T-helper 17 cell (primary cell): Measurements from ENCODE around the gene LENG1. TPM values are rescaled to one million over a fixed set of nuclear protein-coding genes. Genes with fewer than 3 reads are reported as not detected.

Experiments used
- ATAC-seq: fragments of 150-1000 bp; cut with Tn5 transposase; 2 replicates; pipeline ENCODE4 v1.10.0; 2021; ENCODE audit warnings: mild to moderate bottlenecking, moderate library complexity
- DNase-seq, 3 donors: peaks; one replicate each; pipeline versions ENCODE4 v3.0.0 to v3.0.0-alpha.2; 2020 to 2021
- H3K9me3 ChIP-seq: one replicate; pipeline ENCODE4 v1.7.0; 2013; ENCODE audit warnings: low read length, mild to moderate bottlenecking; ENCODE audit not compliant: control insufficient read depth, poor library complexity, severe bottlenecking
- H3K27ac Mint-ChIP-seq: one replicate; pipeline ENCODE4 v1.8.0; 2022; ENCODE audit warnings: mild to moderate bottlenecking, moderate library complexity, mixed read lengths
- H3K27me3 Mint-ChIP-seq: one replicate; pipeline ENCODE4 v1.8.0; 2022; ENCODE audit warnings: mixed read lengths
- H3K36me3 Mint-ChIP-seq: one replicate; pipeline ENCODE4 v1.8.0; 2022; ENCODE audit warnings: low read depth, mixed read lengths
- H3K4me1 Mint-ChIP-seq: one replicate; pipeline ENCODE4 v1.8.0; 2022; ENCODE audit warnings: mild to moderate bottlenecking, mixed read lengths
- H3K4me3 Mint-ChIP-seq: one replicate; pipeline ENCODE4 v1.8.0; 2022; ENCODE audit warnings: mild to moderate bottlenecking, moderate library complexity, mixed read lengths
- total RNA-seq, 4 donors: library from RNA in 2 of 4; stranded (reverse) in 2 of 4; gene quantifications; one replicate each; pipeline ENCODE4 v1.2.3 and lab custom pipeline; 2022 to 2026

The LENG1 gene
- total RNA-seq, 2 donors from 2014 or later, result 8.0 to 9.0 TPM

- peak; percentile 27 to 42 (median 30) for DNase-seq
- H3K27ac Mint-ChIP-seq, result peak within 1 kb of the TSS; percentile 93
- H3K27me3 Mint-ChIP-seq, result no peaks in the 10 kb centered on the region
- ATAC-seq, result no peak
- H3K36me3 Mint-ChIP-seq, result peaks cover 3% of the 10 kb centered on the region
- peaks cover 34% of the 10 kb centered on the region for H3K4me1 Mint-ChIP-seq
- H3K9me3 ChIP-seq, result no peaks in the 10 kb centered on the region
- H3K4me3 Mint-ChIP-seq, result peak within 1 kb of the TSS; percentile 95
Observed at GRCh38 chr19:54137699-54138488, 21.6 kb downstream of the LENG1 start, which contains the start of gene CNOT3. TSS of gene CNOT3 (plus strand) at chr19:54137762. CDS start at chr19:54142979, 5,217 bp downstream.

- H3K9me3 ChIP-seq, result no peaks in the 10 kb centered on the region
- peak overlapping the region; percentile 95 for H3K4me3 Mint-ChIP-seq
- H3K4me1 Mint-ChIP-seq, result peaks cover 30% of the 10 kb centered on the region
- ATAC-seq (peak; percentile 81), DNase-seq (peak; percentile 97 to 99 (median 97))
- no peaks in the 10 kb centered on the region for H3K27me3 Mint-ChIP-seq
- peak overlapping the region; percentile 82 for H3K27ac Mint-ChIP-seq
- H3K36me3 Mint-ChIP-seq, result peaks cover 3% of the 10 kb centered on the region
Observed at GRCh38 chr19:54136864-54137698, 22.4 kb downstream of the LENG1 start.

GRCh38 chr19:54136086-54136863 lies 23.2 kb downstream of the LENG1 start:
- Mint-ChIP-seq H3K4me3 (peak overlapping the region; percentile 95), H3K27ac (peak overlapping the region; percentile 82), H3K4me1 (peaks cover 25% of the 10 kb centered on the region), H3K36me3 (no peaks in the 10 kb centered on the region), H3K27me3 (no peaks in the 10 kb centered on the region)
- H3K9me3 ChIP-seq, result no peaks in the 10 kb centered on the region
- DNase-seq (no peak), ATAC-seq (no peak)

GRCh38 chr19:54133957-54134590 lies 25.4 kb downstream of the LENG1 start:
- H3K9me3 ChIP-seq, result no peaks in the 10 kb centered on the region
- peaks cover 15% of the 10 kb centered on the region for H3K4me1 Mint-ChIP-seq
- H3K27ac Mint-ChIP-seq, result peak overlapping the region; percentile 87
- no peak for DNase-seq
- H3K27me3 Mint-ChIP-seq, result no peaks in the 10 kb centered on the region
- H3K36me3 Mint-ChIP-seq, result no peaks in the 10 kb centered on the region
- H3K4me3 Mint-ChIP-seq, result peak overlapping the region; percentile 63
- ATAC-seq, result no peak

- peaks cover 9% of the 10 kb centered on the region for H3K4me1 Mint-ChIP-seq
- no peak for DNase-seq
- no peaks in the 10 kb centered on the region for H3K36me3 Mint-ChIP-seq
- no peaks in the 10 kb centered on the region for H3K9me3 ChIP-seq
- peak overlapping the region; percentile 87 for H3K27ac Mint-ChIP-seq
- no peak overlapping the region for H3K4me3 Mint-ChIP-seq
- H3K27me3 Mint-ChIP-seq, result no peaks in the 10 kb centered on the region
- ATAC-seq, result no peak
Observed at GRCh38 chr19:54133312-54133956, 26.1 kb downstream of the LENG1 start.

GRCh38 chr19:54129617-54129996 lies 29.9 kb downstream of the LENG1 start:
- ATAC-seq (no peak), DNase-seq (no peak)
- H3K27me3 Mint-ChIP-seq, result no peaks in the 10 kb centered on the region
- no peaks in the 10 kb centered on the region for H3K36me3 Mint-ChIP-seq
- H3K27ac Mint-ChIP-seq, result no peak overlapping the region
- H3K4me1 Mint-ChIP-seq, result no peaks in the 10 kb centered on the region
- H3K4me3 Mint-ChIP-seq, result no peak overlapping the region
- no peaks in the 10 kb centered on the region for H3K9me3 ChIP-seq

GRCh38 chr19:54128796-54129616 lies 30.5 kb downstream of the LENG1 start:
- no peaks in the 10 kb centered on the region for H3K27me3 Mint-ChIP-seq
- no peaks in the 10 kb centered on the region for H3K9me3 ChIP-seq
- H3K36me3 Mint-ChIP-seq, result no peaks in the 10 kb centered on the region
- H3K4me1 Mint-ChIP-seq, result no peaks in the 10 kb centered on the region
- H3K4me3 Mint-ChIP-seq, result no peak overlapping the region
- H3K27ac Mint-ChIP-seq, result no peak overlapping the region
- DNase-seq, result no peak
- ATAC-seq, result no peak

GRCh38 chr19:54128441-54128725 lies 31.1 kb downstream of the LENG1 start:
- Mint-ChIP-seq H3K4me3 (no peak overlapping the region), H3K4me1 (no peaks in the 10 kb centered on the region), H3K27ac (no peak overlapping the region), H3K36me3 (no peaks in the 10 kb centered on the region), H3K27me3 (no peaks in the 10 kb centered on the region)
- no peaks in the 10 kb centered on the region for H3K9me3 ChIP-seq
- DNase-seq, result no peak
- no peak for ATAC-seq

GRCh38 chr19:54127688-54128440 lies 31.7 kb downstream of the LENG1 start:
- DNase-seq, result no peak
- Mint-ChIP-seq H3K4me3 (no peak overlapping the region), H3K27me3 (no peaks in the 10 kb centered on the region), H3K27ac (no peak overlapping the region), H3K4me1 (no peaks in the 10 kb centered on the region), H3K36me3 (no peaks in the 10 kb centered on the region)
- no peak for ATAC-seq
- H3K9me3 ChIP-seq, result no peaks in the 10 kb centered on the region

GRCh38 chr19:54125713-54126112 lies 33.8 kb downstream of the LENG1 start:
- ATAC-seq, result no peak
- Mint-ChIP-seq H3K27me3 (no peaks in the 10 kb centered on the region), H3K4me1 (no peaks in the 10 kb centered on the region), H3K27ac (no peak overlapping the region), H3K4me3 (no peak overlapping the region), H3K36me3 (peaks cover 4% of the 10 kb centered on the region)
- no peak for DNase-seq
- H3K9me3 ChIP-seq, result no peaks in the 10 kb centered on the region

GRCh38 chr19:54124393-54124792 lies 35.1 kb downstream of the LENG1 start:
- H3K27me3 Mint-ChIP-seq, result no peaks in the 10 kb centered on the region
- H3K4me1 Mint-ChIP-seq, result peaks cover 2% of the 10 kb centered on the region
- H3K9me3 ChIP-seq, result no peaks in the 10 kb centered on the region
- H3K27ac Mint-ChIP-seq, result no peak overlapping the region
- DNase-seq (no peak), ATAC-seq (no peak)
- no peak overlapping the region for H3K4me3 Mint-ChIP-seq
- peaks cover 4% of the 10 kb centered on the region for H3K36me3 Mint-ChIP-seq
